Neural cell (in vitro differentiated cells): ENCODE measurements around the gene ASIC1. TPM values are rescaled to one million over a fixed set of nuclear protein-coding genes. Genes with fewer than 3 reads are reported as not detected.

ENCODE experiments used
- H2AFZ ChIP-seq: fragments of 200-600, 300-800 bp; sonication (generic), shearing (Covaris generic); 2 replicates; pipeline ENCODE4 v1.6.0; 2014; ENCODE audit warnings: low read depth, mild to moderate bottlenecking, antibody characterized with exemption, low read length, moderate library complexity
- H3F3A ChIP-seq: fragments of 200-600 bp; shearing (Covaris generic); 2 replicates; pipeline ENCODE4 v1.6.1; 2016; ENCODE audit warnings: mild to moderate bottlenecking, moderate library complexity, mixed read lengths, antibody characterized with exemption, low read length; ENCODE audit not compliant: insufficient read depth, poor library complexity, severe bottlenecking
- H3K27ac ChIP-seq: fragments of 200-600, 300-800 bp; sonication (generic), shearing (Covaris generic); 2 replicates; pipeline ENCODE4 v1.5.1; 2014; ENCODE audit warnings: mild to moderate bottlenecking, low read length, moderate library complexity
- H3K27me3 ChIP-seq: fragments of 300-800, 200-600 bp; sonication (generic), shearing (Covaris generic); 2 replicates; pipeline ENCODE4 v1.6.0; 2014; ENCODE audit warnings: mild to moderate bottlenecking, low read depth, low read length, moderate library complexity; ENCODE audit not compliant: insufficient read depth
- H3K36me3 ChIP-seq: fragments of 300-800, 200-600 bp; sonication (generic), shearing (Covaris generic); 2 replicates; pipeline ENCODE4 v1.5.1; 2014; ENCODE audit warnings: mild to moderate bottlenecking, antibody characterized with exemption, low read length, moderate library complexity; ENCODE audit not compliant: insufficient read depth
- H3K4me2 ChIP-seq: fragments of 300-800, 200-600 bp; sonication (generic), shearing (Covaris generic); 2 replicates; pipeline ENCODE4 v1.6.0; 2014; ENCODE audit warnings: mild to moderate bottlenecking, low read length
- H3K4me3 ChIP-seq: fragments of 300-800, 200-600 bp; sonication (generic), shearing (Covaris generic); 2 replicates; pipeline ENCODE4 v1.5.1; 2014; ENCODE audit warnings: mild to moderate bottlenecking, low read length, moderate library complexity
- H3K79me2 ChIP-seq: fragments of 200-600 bp; shearing (Covaris generic); replicated peaks from 2 replicates; pipeline ENCODE4 v1.6.0; 2014; ENCODE audit warnings: mild to moderate bottlenecking, low read length, moderate library complexity; ENCODE audit not compliant: insufficient read depth
- H3K9ac ChIP-seq: fragments of 300-800, 200-600 bp; sonication (generic), shearing (Covaris generic); 2 replicates; pipeline ENCODE4 v1.6.1; 2016; ENCODE audit warnings: mild to moderate bottlenecking, low read length, mixed read lengths
- H3K9me2 ChIP-seq: fragments of 200-600 bp; shearing (Covaris generic); 2 replicates; pipeline ENCODE4 v1.6.1; 2016; ENCODE audit warnings: mild to moderate bottlenecking, low read length, mixed read lengths; ENCODE audit not compliant: insufficient read depth
- H3K9me3 ChIP-seq: fragments of 200-600, 300-800 bp; sonication (generic), shearing (Covaris generic); 2 replicates; pipeline ENCODE4 v1.6.1; 2016; ENCODE audit warnings: mild to moderate bottlenecking, mixed run types, low read length, moderate library complexity, mixed read lengths
- H4K20me1 ChIP-seq: fragments of 200-600 bp; shearing (Covaris generic); 2 replicates; pipeline ENCODE4 v1.6.1; 2016; ENCODE audit warnings: mild to moderate bottlenecking, mixed run types; ENCODE audit not compliant: insufficient read depth
- EP300 ChIP-seq: fragments of 450-650 bp; conservative IDR thresholded peaks from 2 replicates; pipeline ENCODE4 v1.6.1; 2014; ENCODE audit warnings: antibody characterized with exemption, mild to moderate bottlenecking, moderate library complexity; ENCODE audit not compliant: poor library complexity, severe bottlenecking
- EZH2 ChIP-seq: fragments of 200-600, 300-800 bp; shearing (Covaris generic), sonication (generic); IDR thresholded peaks from 2 replicates; pipeline ENCODE4 v1.6.1; 2014; ENCODE audit warnings: antibody characterized with exemption, low read length, borderline replicate concordance, mild to moderate bottlenecking; ENCODE audit not compliant: insufficient read depth, poor library complexity, severe bottlenecking
- MXI1 ChIP-seq: fragments of 450-650 bp; conservative IDR thresholded peaks from 2 replicates; pipeline ENCODE4 v1.6.1; 2014; ENCODE audit warnings: antibody characterized with exemption, mild to moderate bottlenecking; ENCODE audit not compliant: poor library complexity, severe bottlenecking
- POLR2AphosphoS5 ChIP-seq: IDR thresholded peaks from 2 replicates; pipeline ENCODE4 v1.6.1; 2012
- RAD21 ChIP-seq: fragments of 450-650 bp; conservative IDR thresholded peaks from 2 replicates; pipeline ENCODE4 v1.6.1; 2014; ENCODE audit warnings: antibody characterized with exemption, mild to moderate bottlenecking, moderate library complexity
- SMC3 ChIP-seq: fragments of 450-650 bp; conservative IDR thresholded peaks from 2 replicates; pipeline ENCODE4 v1.6.1; 2014; ENCODE audit warnings: antibody characterized with exemption, mild to moderate bottlenecking, moderate library complexity; ENCODE audit not compliant: poor library complexity
- TAF1 ChIP-seq: IDR thresholded peaks from 2 replicates; pipeline ENCODE4 v1.6.1; 2012; ENCODE audit warnings: low read depth
- polyA plus RNA-seq: library from polyadenylated mRNA; depleted of rRNA; stranded (reverse); fragments of >200 nt; gene quantifications from 2 replicates; pipeline ENCODE4 v1.2.3, GENCODE V29; 2014
- TF ChIP-seq, protein P1 (sequence below): fragments of 450-650 bp; IDR thresholded peaks from 2 replicates; pipeline ENCODE4 v1.5.1; 2014; ENCODE audit warnings: antibody characterized with exemption, mild to moderate bottlenecking, moderate library complexity; ENCODE audit not compliant: poor library complexity, severe bottlenecking
- TF ChIP-seq, protein P2 (sequence below): IDR thresholded peaks from 2 replicates; pipeline ENCODE4 v1.6.1; 2012; ENCODE audit warnings: borderline replicate concordance

Gene ASIC1
- polyA plus RNA-seq, 1 donor from 2014 or later, result 8.0 TPM

DNA sequence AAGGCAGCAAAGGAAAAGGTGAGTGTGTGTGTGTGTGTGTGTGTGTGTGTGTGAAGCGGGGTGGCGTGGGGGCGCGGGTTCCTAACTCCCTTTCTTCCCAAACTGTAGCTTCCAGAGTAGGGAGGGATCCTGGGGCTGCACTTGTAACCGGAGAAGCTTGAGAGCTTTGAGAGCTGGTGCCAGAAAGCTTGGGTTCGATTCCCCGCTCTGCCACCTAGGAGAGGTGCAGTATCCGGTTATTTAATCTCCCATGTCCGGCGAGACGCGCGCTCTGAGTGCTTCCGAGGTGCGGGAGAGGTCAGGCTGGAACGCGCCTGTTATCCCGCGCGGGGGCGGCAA, 24.9 kb upstream of the ASIC1 start:
- Histone ChIP-seq H2AFZ (no peak overlapping the region), H3K27ac (no peak overlapping the region)

DNA sequence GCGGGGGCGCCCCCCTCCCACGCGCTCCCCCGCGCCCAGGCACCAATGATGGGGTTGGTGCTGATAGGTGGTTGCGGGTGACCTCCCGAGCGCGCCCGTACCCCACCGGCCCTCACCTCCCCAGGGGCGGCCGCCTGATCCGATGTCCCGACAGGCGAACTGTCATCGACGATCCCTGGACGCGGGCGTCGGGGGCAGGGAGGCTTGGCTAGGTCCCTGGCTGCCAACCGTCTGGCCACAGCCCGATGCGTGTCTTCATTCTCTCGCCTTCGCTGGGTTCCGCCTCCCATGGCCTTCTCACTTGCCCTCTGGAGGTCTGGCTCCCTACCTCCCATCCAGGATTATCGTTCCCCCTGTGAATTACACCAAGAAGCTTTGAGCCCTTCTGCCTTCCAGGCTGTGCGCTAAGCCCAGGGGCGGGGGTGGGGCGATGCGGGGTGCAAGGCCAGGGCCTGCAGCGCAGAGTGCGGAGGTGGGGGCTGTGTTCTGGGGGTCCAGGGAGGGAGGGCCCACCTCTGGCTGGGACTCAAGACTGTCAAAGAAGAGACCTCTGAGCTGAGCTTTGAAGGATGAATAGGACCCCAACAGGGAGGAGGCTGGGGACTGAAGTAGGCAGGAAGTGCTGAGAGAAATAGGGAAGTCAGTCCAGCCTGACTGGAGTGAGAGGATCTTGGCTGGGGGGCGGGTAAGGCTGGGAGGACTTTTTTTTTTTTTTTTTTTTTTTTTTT, 24.4 kb upstream of the ASIC1 start:
- no peak overlapping the region for H3K4me2 ChIP-seq
- no peak overlapping the region for H3K4me3 ChIP-seq
- no peak overlapping the region for H3K9ac ChIP-seq
- H4K20me1 ChIP-seq, result no peaks in the 10 kb centered on the region
- H3K27ac ChIP-seq, result no peak overlapping the region
- H3K27me3 ChIP-seq, result no peaks in the 10 kb centered on the region
- no peaks in the 10 kb centered on the region for H3K9me3 ChIP-seq
- H3K9me2 ChIP-seq, result no peaks in the 10 kb centered on the region
- no peaks in the 10 kb centered on the region for H3K36me3 ChIP-seq
- H3K79me2 ChIP-seq, result no peaks in the 10 kb centered on the region
- no peak overlapping the region for H2AFZ ChIP-seq
- TF ChIP-seq EZH2, result no peak
- TF ChIP-seq, protein P1, sequence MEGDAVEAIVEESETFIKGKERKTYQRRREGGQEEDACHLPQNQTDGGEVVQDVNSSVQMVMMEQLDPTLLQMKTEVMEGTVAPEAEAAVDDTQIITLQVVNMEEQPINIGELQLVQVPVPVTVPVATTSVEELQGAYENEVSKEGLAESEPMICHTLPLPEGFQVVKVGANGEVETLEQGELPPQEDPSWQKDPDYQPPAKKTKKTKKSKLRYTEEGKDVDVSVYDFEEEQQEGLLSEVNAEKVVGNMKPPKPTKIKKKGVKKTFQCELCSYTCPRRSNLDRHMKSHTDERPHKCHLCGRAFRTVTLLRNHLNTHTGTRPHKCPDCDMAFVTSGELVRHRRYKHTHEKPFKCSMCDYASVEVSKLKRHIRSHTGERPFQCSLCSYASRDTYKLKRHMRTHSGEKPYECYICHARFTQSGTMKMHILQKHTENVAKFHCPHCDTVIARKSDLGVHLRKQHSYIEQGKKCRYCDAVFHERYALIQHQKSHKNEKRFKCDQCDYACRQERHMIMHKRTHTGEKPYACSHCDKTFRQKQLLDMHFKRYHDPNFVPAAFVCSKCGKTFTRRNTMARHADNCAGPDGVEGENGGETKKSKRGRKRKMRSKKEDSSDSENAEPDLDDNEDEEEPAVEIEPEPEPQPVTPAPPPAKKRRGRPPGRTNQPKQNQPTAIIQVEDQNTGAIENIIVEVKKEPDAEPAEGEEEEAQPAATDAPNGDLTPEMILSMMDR, result no peak
- no peak for TF ChIP-seq TAF1
- TF ChIP-seq, protein P2, sequence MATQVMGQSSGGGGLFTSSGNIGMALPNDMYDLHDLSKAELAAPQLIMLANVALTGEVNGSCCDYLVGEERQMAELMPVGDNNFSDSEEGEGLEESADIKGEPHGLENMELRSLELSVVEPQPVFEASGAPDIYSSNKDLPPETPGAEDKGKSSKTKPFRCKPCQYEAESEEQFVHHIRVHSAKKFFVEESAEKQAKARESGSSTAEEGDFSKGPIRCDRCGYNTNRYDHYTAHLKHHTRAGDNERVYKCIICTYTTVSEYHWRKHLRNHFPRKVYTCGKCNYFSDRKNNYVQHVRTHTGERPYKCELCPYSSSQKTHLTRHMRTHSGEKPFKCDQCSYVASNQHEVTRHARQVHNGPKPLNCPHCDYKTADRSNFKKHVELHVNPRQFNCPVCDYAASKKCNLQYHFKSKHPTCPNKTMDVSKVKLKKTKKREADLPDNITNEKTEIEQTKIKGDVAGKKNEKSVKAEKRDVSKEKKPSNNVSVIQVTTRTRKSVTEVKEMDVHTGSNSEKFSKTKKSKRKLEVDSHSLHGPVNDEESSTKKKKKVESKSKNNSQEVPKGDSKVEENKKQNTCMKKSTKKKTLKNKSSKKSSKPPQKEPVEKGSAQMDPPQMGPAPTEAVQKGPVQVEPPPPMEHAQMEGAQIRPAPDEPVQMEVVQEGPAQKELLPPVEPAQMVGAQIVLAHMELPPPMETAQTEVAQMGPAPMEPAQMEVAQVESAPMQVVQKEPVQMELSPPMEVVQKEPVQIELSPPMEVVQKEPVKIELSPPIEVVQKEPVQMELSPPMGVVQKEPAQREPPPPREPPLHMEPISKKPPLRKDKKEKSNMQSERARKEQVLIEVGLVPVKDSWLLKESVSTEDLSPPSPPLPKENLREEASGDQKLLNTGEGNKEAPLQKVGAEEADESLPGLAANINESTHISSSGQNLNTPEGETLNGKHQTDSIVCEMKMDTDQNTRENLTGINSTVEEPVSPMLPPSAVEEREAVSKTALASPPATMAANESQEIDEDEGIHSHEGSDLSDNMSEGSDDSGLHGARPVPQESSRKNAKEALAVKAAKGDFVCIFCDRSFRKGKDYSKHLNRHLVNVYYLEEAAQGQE, result no peak
- no peak for TF ChIP-seq RAD21
- TF ChIP-seq POLR2AphosphoS5, result no peak
- TF ChIP-seq SMC3, result no peak
- TF ChIP-seq EP300, result no peak
- TF ChIP-seq MXI1, result no peak
- no peaks in the 10 kb centered on the region for H3F3A ChIP-seq

More for the DNA sequence above, 24.9 kb upstream of the ASIC1 start:
- no peaks in the 10 kb centered on the region for H3K79me2 ChIP-seq
- no peaks in the 10 kb centered on the region for H3F3A ChIP-seq
- no peaks in the 10 kb centered on the region for H3K9me3 ChIP-seq
- no peak overlapping the region for H3K4me2 ChIP-seq
- H3K9ac ChIP-seq, result no peak overlapping the region
- no peak for TF ChIP-seq EP300
- TF ChIP-seq EZH2, result no peak
- TF ChIP-seq, protein P2, result no peak
- no peak for TF ChIP-seq RAD21
- TF ChIP-seq MXI1, result no peak
- TF ChIP-seq, protein P1, result no peak
- no peak for TF ChIP-seq SMC3
- no peak for TF ChIP-seq POLR2AphosphoS5
- TF ChIP-seq TAF1, result no peak
- H4K20me1 ChIP-seq, result no peaks in the 10 kb centered on the region
- no peaks in the 10 kb centered on the region for H3K27me3 ChIP-seq
- H3K9me2 ChIP-seq, result no peaks in the 10 kb centered on the region
- no peaks in the 10 kb centered on the region for H3K36me3 ChIP-seq
- H3K4me3 ChIP-seq, result no peak overlapping the region
